Measurements from ENCODE around the gene MANSC4.

GRCh38 chr12:27772328-27773049, 7.5 kb downstream of the MANSC4 start:
- no peak for TF ChIP-seq POLR2A (IDR thresholded peaks at IDR 0.05)
- no peak for TF ChIP-seq CTCF (IDR thresholded peaks at IDR 0.05)

Data from body of pancreas (tissue), 4 donors.